T-helper 22 cell (primary cell): ENCODE results near the gene SNAPC5.

Experiments used
- DNase-seq: peaks from one replicate; pipeline ENCODE4 v3.0.0-alpha.2; 2020; ENCODE audit warnings: low read depth

SNAPC5 gene

GRCh38 chr15:66454143-66454542, 43.4 kb downstream of the SNAPC5 start:
- DNase-seq = no peak

- no peak for DNase-seq
Observed at GRCh38 chr15:66452971-66453580, 44.5 kb downstream of the SNAPC5 start.

DNA sequence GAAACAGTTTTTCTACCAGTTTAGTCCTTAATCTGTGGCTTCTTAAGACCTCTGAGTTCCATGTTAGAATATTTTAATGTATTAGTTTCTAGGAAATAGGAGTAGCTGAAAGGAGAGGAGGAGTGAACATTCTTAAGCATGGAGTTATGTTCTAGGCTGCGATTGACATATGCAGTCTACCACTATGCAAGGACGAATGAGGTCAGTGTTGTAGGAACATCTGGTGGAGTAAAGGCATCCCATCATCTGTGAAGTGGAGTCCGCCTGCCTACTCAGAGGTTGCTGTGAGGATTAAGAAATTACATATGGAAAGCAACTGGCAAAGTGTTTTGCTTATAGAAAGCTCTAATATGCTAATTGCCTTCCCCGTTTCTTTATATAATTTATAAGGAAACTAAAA, 45.1 kb downstream of the SNAPC5 start:
- DNase-seq = no peak
